Transverse colon (tissue), 4 donors: ENCODE data around the gene DMC1. TPM values are rescaled to one million over a fixed set of nuclear protein-coding genes. Genes with fewer than 3 reads are reported as not detected.

ENCODE experiments used
- DNase-seq: peaks from one replicate; pipeline ENCODE4 v3.0.0-alpha.2; 2019
- H3K27ac ChIP-seq, 4 donors: fragments of 200-600 bp; sonication (generic); 2 replicates each; pipeline ENCODE4 v1.5.1; 2016 to 2018; ENCODE audit warnings: inconsistent platforms in 4 of 4
- H3K27me3 ChIP-seq: fragments of 200-600 bp; sonication (generic); 2 replicates; pipeline ENCODE4 v1.5.1; 2017; ENCODE audit warnings: inconsistent platforms
- H3K36me3 ChIP-seq, 4 donors: fragments of 200-600 bp; sonication (generic); 2 replicates each; pipeline ENCODE4 v1.5.1; 2017 to 2019; ENCODE audit warnings: inconsistent platforms in 4 of 4
- H3K4me1 ChIP-seq, 4 donors: fragments of 200-600 bp; sonication (generic); 2 replicates each; pipeline ENCODE4 v1.5.1; 2017 to 2020; ENCODE audit warnings: inconsistent platforms in 4 of 4
- H3K4me3 ChIP-seq, 4 donors: fragments of 200-600 bp; sonication (generic); 1 replicate in 1 of 4; 2 replicates in 3 of 4; pipeline versions ENCODE4 v1.5.1 to v1.6.1; 2017 to 2019; ENCODE audit warnings: inconsistent platforms in 4 of 4
- H3K9me3 ChIP-seq, 2 donors: fragments of 200-600 bp; sonication (generic); 2 replicates each; pipeline ENCODE4 v1.5.1; 2017 to 2019; ENCODE audit warnings: inconsistent platforms in 2 of 2
- CTCF ChIP-seq, 5 experiments: fragments of 200-600 bp in 3 of 5; fragments of 450-650 bp in 2 of 5; sonication (generic) in 3 of 5; IDR thresholded peaks; 1 replicate in 2 of 5; 2 replicates in 3 of 5; pipeline ENCODE4 v1.5.1; 2016 to 2017; ENCODE audit warnings: antibody characterized with exemption in 5 of 5, inconsistent platforms in 3 of 5, mild to moderate bottlenecking in 2 of 5, moderate library complexity in 1 of 5
- EP300 ChIP-seq: sonication (generic); formaldehyde crosslinking; IDR thresholded peaks from one replicate; pipeline ENCODE4 v1.6.1; 2017; ENCODE audit warnings: antibody characterized with exemption, low read depth
- POLR2A ChIP-seq: fragments of 450-650 bp; IDR thresholded peaks from one replicate; pipeline ENCODE4 v1.6.1; 2016; ENCODE audit warnings: antibody characterized with exemption, mild to moderate bottlenecking, moderate library complexity
- POLR2AphosphoS5 ChIP-seq, 3 donors: sonication (generic); formaldehyde crosslinking; IDR thresholded peaks; one replicate each; pipeline ENCODE4 v1.6.1; 2016; ENCODE audit warnings: antibody characterized with exemption in 3 of 3
- WGBS, 2 donors: methylation state at CpG; one replicate each; pipeline ENCODE4 v1.1.5; 2018; ENCODE audit warnings: low coverage in 1 of 2; 5-methylcytosine and 5-hydroxymethylcytosine counted together
- in situ Hi-C, 4 donors: fragments of 200-750 bp; cut with MboI; loops; one replicate each; pipeline versions ENCODE4 v1.15.0 to v1.15.1; 2017; ENCODE audit warnings: low sequenced_read_pairs in 3 of 4, low pct_ligation_motif_present in 1 of 4, low pct_unique_long_range_greater_than_20kb in 1 of 4
- intact Hi-C: fragments of 100-400 bp; cut with DNase I; formaldehyde crosslinking; loops from one replicate; pipeline ENCODE4 v1.15.1; 2023; ENCODE audit warnings: low total_unique reads
- total RNA-seq, 4 donors: library from RNA; depleted of rRNA; stranded (reverse); fragments of >200 nt; gene quantifications; one replicate each; pipeline ENCODE4 v1.1.0, GENCODE V29; 2016

Gene DMC1
- total RNA-seq, 4 donors from 2014 or later = 0.32 to 86.2 (median 0.68) TPM; not detected in 1

GRCh38 chr22:38484244-38484643 lies 85.7 kb downstream of the DMC1 start:
- intact Hi-C loops (no loop called here), in situ Hi-C loops (no loop called here)
- no peak overlapping the region for H3K27ac ChIP-seq
- H3K4me3 ChIP-seq = no peak overlapping the region
- H3K9me3 ChIP-seq = no peaks in the 10 kb centered on the region
- no peak for DNase-seq
- TF ChIP-seq POLR2AphosphoS5 (IDR thresholded peaks at IDR 0.05) (no peak), EP300 (no peak), POLR2A (no peak), CTCF (IDR thresholded peaks at IDR 0.05) (no peak)
- no peaks in the 10 kb centered on the region for H3K4me1 ChIP-seq
- no peaks in the 10 kb centered on the region for H3K27me3 ChIP-seq
- H3K36me3 ChIP-seq = peaks cover 0 to 77% (median 38%) of the 10 kb centered on the region in 4 donors
- WGBS, 2 donors = 25 to 78% methylated on average over 1 of the region's 1 CpG

- in situ Hi-C loops = no loop called here
- intact Hi-C loops = no loop called here
- no peak overlapping the region for H3K4me3 ChIP-seq
- WGBS, 2 donors = 93 to 94% methylated on average over 6 of the region's 6 CpGs
- DNase-seq = no peak
- H3K27me3 ChIP-seq = no peaks in the 10 kb centered on the region
- no peaks in the 10 kb centered on the region for H3K4me1 ChIP-seq
- H3K36me3 ChIP-seq = peaks cover 0 to 62% (median 29%) of the 10 kb centered on the region in 4 donors
- no peak overlapping the region for H3K27ac ChIP-seq
- H3K9me3 ChIP-seq = no peaks in the 10 kb centered on the region
- no peak for TF ChIP-seq CTCF (IDR thresholded peaks at IDR 0.05)
- TF ChIP-seq EP300 = no peak
- no peak for TF ChIP-seq POLR2A
- TF ChIP-seq POLR2AphosphoS5 (IDR thresholded peaks at IDR 0.05) = peak in 1 of 3 donors; percentile 33
Measured at GRCh38 chr22:38482662-38483308, 87.2 kb downstream of the DMC1 start.

- TF ChIP-seq POLR2AphosphoS5 (IDR thresholded peaks at IDR 0.05) (peak in 1 of 3 donors; percentile 28), EP300 (no peak)
- Histone ChIP-seq H3K27ac (no peak overlapping the region), H3K36me3 (peaks cover 0 to 54% (median 25%) of the 10 kb centered on the region in 4 donors), H3K4me1 (no peaks in the 10 kb centered on the region), H3K9me3 (no peaks in the 10 kb centered on the region), H3K27me3 (no peaks in the 10 kb centered on the region), H3K4me3 (no peak overlapping the region)
- DNase-seq = no peak
- intact Hi-C loops (no loop called here), in situ Hi-C loops (no loop called here)
- WGBS, 2 donors = 83 to 88% methylated on average over 5 to 8 of the region's 8 CpGs
Measured at GRCh38 chr22:38481871-38482332, 88.1 kb downstream of the DMC1 start.

- no peak for DNase-seq
- no peaks in the 10 kb centered on the region for H3K4me1 ChIP-seq
- in situ Hi-C loops (no loop called here), intact Hi-C loops (no loop called here)
- no peak overlapping the region for H3K4me3 ChIP-seq
- no peaks in the 10 kb centered on the region for H3K27me3 ChIP-seq
- no peak for TF ChIP-seq CTCF (IDR thresholded peaks at IDR 0.05)
- TF ChIP-seq EP300 = no peak
- TF ChIP-seq POLR2AphosphoS5 (IDR thresholded peaks at IDR 0.05) = no peak
- no peak for TF ChIP-seq POLR2A
- no peaks in the 10 kb centered on the region for H3K9me3 ChIP-seq
- peaks cover 0 to 48% (median 22%) of the 10 kb centered on the region in 4 donors for H3K36me3 ChIP-seq
- no peak overlapping the region for H3K27ac ChIP-seq
- 96 to 100% methylated on average over 1 to 3 of the region's 3 CpGs for WGBS, 2 donors
Measured at GRCh38 chr22:38481162-38481870, 88.7 kb downstream of the DMC1 start.
